GM12874 (cell line): ENCODE data around the gene CDY2A.
"Not testable (repeated sequence)": the region's sequence is repeated elsewhere in the genome, so short reads cannot be mapped to it uniquely, and the experiment has no call there.

ENCODE experiments used
- TF ChIP-seq, protein P1 (sequence below): IDR thresholded peaks from 2 replicates; pipeline ENCODE4 v1.5.1; 2011; ENCODE audit warnings: low read depth, mild to moderate bottlenecking, control low read depth, low read length, moderate library complexity; ENCODE audit not compliant: insufficient read depth

The CDY2A gene, protein sequence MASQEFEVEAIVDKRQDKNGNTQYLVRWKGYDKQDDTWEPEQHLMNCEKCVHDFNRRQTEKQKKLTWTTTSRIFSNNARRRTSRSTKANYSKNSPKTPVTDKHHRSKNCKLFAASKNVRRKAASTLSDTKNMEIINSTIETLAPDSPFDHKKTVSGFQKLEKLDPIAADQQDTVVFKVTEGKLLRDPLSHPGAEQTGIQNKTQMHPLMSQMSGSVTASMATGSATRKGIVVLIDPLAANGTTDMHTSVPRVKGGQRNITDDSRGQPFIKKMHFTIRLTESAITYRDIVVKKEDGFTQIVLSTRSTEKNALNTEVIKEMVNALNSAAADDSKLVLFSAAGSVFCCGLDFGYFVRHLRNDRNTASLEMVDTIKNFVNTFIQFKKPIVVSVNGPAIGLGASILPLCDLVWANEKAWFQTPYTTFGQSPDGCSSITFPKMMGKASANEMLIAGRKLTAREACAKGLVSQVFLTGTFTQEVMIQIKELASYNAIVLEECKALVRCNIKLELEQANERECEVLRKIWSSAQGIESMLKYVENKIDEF

DNA sequence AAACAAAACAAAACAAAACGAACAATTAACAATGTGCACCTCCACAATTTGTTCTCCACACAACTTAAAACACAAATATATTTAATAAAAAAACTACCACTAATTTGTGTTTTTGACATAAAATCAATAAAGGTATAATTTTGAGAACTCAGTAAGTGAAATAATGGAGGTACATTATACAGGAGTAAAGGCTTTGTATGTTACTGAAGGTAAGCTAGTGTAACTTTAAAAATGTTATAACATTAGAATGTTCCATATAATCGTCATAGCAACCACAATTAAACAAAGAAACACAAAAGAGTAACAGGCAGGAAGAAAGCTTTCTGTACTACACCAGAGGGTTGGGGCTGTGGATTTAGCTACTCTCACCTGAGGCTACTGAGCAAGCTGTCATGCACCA lies at the start of gene CDY2A:
Gene CDY2A (plus strand): TSS at position 301 of the 400 bp plus-strand sequence. CDS start 328 bp downstream, outside the sequence.
- TF ChIP-seq, protein P1, sequence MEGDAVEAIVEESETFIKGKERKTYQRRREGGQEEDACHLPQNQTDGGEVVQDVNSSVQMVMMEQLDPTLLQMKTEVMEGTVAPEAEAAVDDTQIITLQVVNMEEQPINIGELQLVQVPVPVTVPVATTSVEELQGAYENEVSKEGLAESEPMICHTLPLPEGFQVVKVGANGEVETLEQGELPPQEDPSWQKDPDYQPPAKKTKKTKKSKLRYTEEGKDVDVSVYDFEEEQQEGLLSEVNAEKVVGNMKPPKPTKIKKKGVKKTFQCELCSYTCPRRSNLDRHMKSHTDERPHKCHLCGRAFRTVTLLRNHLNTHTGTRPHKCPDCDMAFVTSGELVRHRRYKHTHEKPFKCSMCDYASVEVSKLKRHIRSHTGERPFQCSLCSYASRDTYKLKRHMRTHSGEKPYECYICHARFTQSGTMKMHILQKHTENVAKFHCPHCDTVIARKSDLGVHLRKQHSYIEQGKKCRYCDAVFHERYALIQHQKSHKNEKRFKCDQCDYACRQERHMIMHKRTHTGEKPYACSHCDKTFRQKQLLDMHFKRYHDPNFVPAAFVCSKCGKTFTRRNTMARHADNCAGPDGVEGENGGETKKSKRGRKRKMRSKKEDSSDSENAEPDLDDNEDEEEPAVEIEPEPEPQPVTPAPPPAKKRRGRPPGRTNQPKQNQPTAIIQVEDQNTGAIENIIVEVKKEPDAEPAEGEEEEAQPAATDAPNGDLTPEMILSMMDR = not testable (repeated sequence)
